Heart left ventricle (tissue), 16 donors: ENCODE results near the gene PARVA. TPM values are rescaled to one million over a fixed set of nuclear protein-coding genes. Genes with fewer than 3 reads are reported as not detected.

Source experiments
- ATAC-seq, 4 donors: fragments of 200-7000 bp; cut with Tn5 transposase; one replicate each; pipeline ENCODE4 v1.9.1; 2020 to 2022; ENCODE audit warnings: moderate library complexity in 4 of 4, mild to moderate bottlenecking in 3 of 4, moderate number of reproducible peaks in 1 of 4
- DNase-seq, 5 donors: peaks; one replicate each; pipeline ENCODE4 v3.0.0-alpha.2; 2020
- H3K27ac ChIP-seq, 12 donors: fragments of 200-600 bp; sonication (generic) in 4 of 12; one replicate each; pipeline versions ENCODE4 v1.5.0 to v1.8.0; 2016 to 2022; ENCODE audit warnings: mild to moderate bottlenecking in 2 of 12
- H3K27me3 ChIP-seq, 9 donors: fragments of 200-600 bp; sonication (generic) in 2 of 9; one replicate each; pipeline versions ENCODE4 v1.5.1 to v1.8.0; 2016 to 2022; ENCODE audit warnings: mild to moderate bottlenecking in 3 of 9
- H3K36me3 ChIP-seq, 9 donors: fragments of 200-600 bp; sonication (generic) in 2 of 9; one replicate each; pipeline versions ENCODE4 v1.5.0 to v1.8.0; 2018 to 2022; ENCODE audit warnings: mild to moderate bottlenecking in 2 of 9
- H3K4me1 ChIP-seq, 12 donors: fragments of 200-600 bp; sonication (generic) in 4 of 12; one replicate each; pipeline versions ENCODE4 v1.5.0 to v1.8.0; 2016 to 2022; ENCODE audit warnings: mild to moderate bottlenecking in 3 of 12
- H3K4me3 ChIP-seq, 12 donors: fragments of 200-600 bp; sonication (generic) in 4 of 12; one replicate each; pipeline versions ENCODE4 v1.5.0 to v1.8.0; 2017 to 2022; ENCODE audit warnings: mild to moderate bottlenecking in 9 of 12, moderate library complexity in 4 of 12
- H3K9me3 ChIP-seq, 12 donors: fragments of 200-600 bp; sonication (generic) in 4 of 12; one replicate each; pipeline versions ENCODE4 v1.5.0 to v1.8.0; 2016 to 2022; ENCODE audit warnings: mild to moderate bottlenecking in 1 of 12
- POLR2A ChIP-seq, 2 donors: fragments of 450-650 bp; IDR thresholded peaks; one replicate each; pipeline ENCODE4 v1.6.1; 2017; ENCODE audit warnings: antibody characterized with exemption in 2 of 2, mild to moderate bottlenecking in 2 of 2, moderate library complexity in 2 of 2
- WGBS, 4 donors: extraction: QIAGEN DNeasy Blood & Tissue Kit in 2 of 4; methylation state at CpG; one replicate each; pipeline versions ENCODE4 v1.1.5 to v1.1.7; 2013 to 2018; 5-methylcytosine and 5-hydroxymethylcytosine counted together
- intact Hi-C, 10 donors: fragments of 100-400 bp; cut with DNase I; formaldehyde crosslinking; loops; one replicate each; pipeline versions ENCODE4 v1.11.1 to v1.14.2; 2022
- polyA plus RNA-seq, 2 donors: library from polyadenylated mRNA; stranded (reverse); fragments of 200-250 nt; gene quantifications; one replicate each; pipeline ENCODE4 v1.2.3, GENCODE V29; 2013
- total RNA-seq, 9 donors: library from RNA; depleted of rRNA in 2 of 9; stranded (reverse); fragments of >200 nt in 2 of 9; fragmentation: NEBNext Ultra II Directional in 3 of 9; extraction: Animal tissue kit (Norgen Biotek cat#: 25700) in 3 of 9; gene quantifications; one replicate each; pipeline versions ENCODE4 v1.1.0 to v1.2.4, GENCODE V29; 2016 to 2023
- TF ChIP-seq, protein P1 (sequence below), 12 donors: fragments of 200-600 bp; sonication (generic) in 4 of 12; IDR thresholded peaks; one replicate each; pipeline versions ENCODE4 v1.5.0 to v1.8.0; 2018 to 2022; ENCODE audit warnings: antibody characterized with exemption in 12 of 12, mild to moderate bottlenecking in 5 of 12
- donor health status: ischemic (EF 13 %, LVEDD 7.1; RV severe dilation, severe dysfunction).
- donor health status: healthy with polysubstance abuse.
- donor health status: DM: no; HTN: yes; CAD: no.
- donor health status: DM: no; HTN: no; CAD: no.
- donor health status: ischemic (EF 25% LVEDD 6.9; RV normal size, moderate dysfunction).
- donor health status: ischemic (EF 25% LVEDD 5.7; RV mildly dilated, moderate dysfunction).
- donor health status: healthy.
- donor health status: DM: yes; HTN: yes; CAD: no.
- donor health status: ischemic (EF 35%, LVEDD 5.7; RV mildly dilated, moderate dysfunction).
- donor health status: nonischemic (EF 11% LVEDD 7.7; RV severe dilation, severe dysfunction).
- donor health status: DM: yes; HTN: yes; CAD: no.
- donor health status: PGD.
- donor health status: ischemic (EF 29% LVEDD 5.4; RV normal size, mild dysfunction).
- donor health status: nonischemic (EF 23%, LVEDD 6.1; RV moderate dilation, normal function).

Gene PARVA
- total and polyA plus RNA-seq, 11 donors: 22.7 to 99.2 (median 65.9) TPM

DNA sequence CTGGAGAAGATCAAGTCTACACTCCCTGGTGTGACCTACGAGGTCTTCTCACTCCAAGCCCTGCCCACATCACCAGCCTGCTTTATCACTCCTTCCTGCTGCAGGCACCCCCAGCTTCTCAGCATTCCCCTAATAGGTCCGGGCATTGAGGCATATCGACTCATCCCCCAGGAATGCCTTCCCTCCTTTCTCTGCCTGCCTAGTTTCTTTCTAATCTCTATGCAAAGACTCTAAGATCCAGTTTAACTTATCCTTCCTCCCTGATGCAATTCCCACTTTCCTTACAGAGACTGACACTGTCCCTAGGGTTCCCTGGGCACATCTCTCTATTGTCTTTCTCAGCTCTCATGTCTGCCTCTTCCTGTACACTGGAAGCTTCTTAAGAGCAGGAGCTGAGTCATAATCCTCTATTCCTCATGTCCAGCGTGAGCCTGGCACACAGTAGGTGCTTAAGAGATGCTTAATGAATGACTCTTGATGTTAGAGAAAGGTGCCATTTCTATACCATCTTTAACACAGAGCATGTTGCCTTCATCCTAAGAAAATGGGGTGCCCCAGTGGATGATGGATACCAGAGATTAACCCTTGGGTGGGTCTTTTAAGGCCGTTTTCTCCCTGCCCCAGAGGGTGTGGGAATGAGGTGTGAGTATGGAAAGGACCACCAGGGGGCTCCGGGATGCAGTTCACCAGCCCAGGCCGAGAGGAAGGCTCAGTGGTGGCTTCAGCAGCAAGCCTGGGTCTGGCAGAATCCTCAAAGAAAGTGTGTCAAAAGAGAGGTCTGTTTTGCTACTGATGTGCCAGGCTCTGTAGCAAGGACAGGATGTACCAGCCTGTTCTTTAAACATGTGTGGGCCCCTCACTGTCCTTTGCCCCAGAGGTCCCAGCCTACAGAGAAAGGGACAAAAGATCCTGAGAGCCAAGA is 34.7 kb downstream of the PARVA start:
- DNase-seq (peak in 4 of 5 donors; percentile 59 to 74 (median 72)), ATAC-seq (peak; percentile 81 to 88 (median 84))
- peak overlapping the region in 9 of 12 donors; percentile 5 to 98 (median 31) for H3K27ac ChIP-seq
- no peaks in the 10 kb centered on the region for H3K27me3 ChIP-seq
- TF ChIP-seq, protein P1, sequence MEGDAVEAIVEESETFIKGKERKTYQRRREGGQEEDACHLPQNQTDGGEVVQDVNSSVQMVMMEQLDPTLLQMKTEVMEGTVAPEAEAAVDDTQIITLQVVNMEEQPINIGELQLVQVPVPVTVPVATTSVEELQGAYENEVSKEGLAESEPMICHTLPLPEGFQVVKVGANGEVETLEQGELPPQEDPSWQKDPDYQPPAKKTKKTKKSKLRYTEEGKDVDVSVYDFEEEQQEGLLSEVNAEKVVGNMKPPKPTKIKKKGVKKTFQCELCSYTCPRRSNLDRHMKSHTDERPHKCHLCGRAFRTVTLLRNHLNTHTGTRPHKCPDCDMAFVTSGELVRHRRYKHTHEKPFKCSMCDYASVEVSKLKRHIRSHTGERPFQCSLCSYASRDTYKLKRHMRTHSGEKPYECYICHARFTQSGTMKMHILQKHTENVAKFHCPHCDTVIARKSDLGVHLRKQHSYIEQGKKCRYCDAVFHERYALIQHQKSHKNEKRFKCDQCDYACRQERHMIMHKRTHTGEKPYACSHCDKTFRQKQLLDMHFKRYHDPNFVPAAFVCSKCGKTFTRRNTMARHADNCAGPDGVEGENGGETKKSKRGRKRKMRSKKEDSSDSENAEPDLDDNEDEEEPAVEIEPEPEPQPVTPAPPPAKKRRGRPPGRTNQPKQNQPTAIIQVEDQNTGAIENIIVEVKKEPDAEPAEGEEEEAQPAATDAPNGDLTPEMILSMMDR (IDR thresholded peaks at IDR 0.05): peak; percentile 57 to 85 (median 78)
- TF ChIP-seq POLR2A (IDR thresholded peaks at IDR 0.05): no peak
- peaks cover 0 to 77% (median 44%) of the 10 kb centered on the region in 12 donors for H3K4me1 ChIP-seq
- no peaks in the 10 kb centered on the region for H3K9me3 ChIP-seq
- 32 to 36% (median 33%) methylated on average over 7 of the region's 7 CpGs for WGBS, 4 donors
- H3K4me3 ChIP-seq: no peak overlapping the region
- intact Hi-C loops: loop anchor here (2.0 to 10.0 kb wide), 16 partner anchors 35 to 483 kb away; partner anchors contain the start of genes TEAD1 (in 7 of the 10) and PARVA (in 1 of the 10)
- no peaks in the 10 kb centered on the region for H3K36me3 ChIP-seq

DNA sequence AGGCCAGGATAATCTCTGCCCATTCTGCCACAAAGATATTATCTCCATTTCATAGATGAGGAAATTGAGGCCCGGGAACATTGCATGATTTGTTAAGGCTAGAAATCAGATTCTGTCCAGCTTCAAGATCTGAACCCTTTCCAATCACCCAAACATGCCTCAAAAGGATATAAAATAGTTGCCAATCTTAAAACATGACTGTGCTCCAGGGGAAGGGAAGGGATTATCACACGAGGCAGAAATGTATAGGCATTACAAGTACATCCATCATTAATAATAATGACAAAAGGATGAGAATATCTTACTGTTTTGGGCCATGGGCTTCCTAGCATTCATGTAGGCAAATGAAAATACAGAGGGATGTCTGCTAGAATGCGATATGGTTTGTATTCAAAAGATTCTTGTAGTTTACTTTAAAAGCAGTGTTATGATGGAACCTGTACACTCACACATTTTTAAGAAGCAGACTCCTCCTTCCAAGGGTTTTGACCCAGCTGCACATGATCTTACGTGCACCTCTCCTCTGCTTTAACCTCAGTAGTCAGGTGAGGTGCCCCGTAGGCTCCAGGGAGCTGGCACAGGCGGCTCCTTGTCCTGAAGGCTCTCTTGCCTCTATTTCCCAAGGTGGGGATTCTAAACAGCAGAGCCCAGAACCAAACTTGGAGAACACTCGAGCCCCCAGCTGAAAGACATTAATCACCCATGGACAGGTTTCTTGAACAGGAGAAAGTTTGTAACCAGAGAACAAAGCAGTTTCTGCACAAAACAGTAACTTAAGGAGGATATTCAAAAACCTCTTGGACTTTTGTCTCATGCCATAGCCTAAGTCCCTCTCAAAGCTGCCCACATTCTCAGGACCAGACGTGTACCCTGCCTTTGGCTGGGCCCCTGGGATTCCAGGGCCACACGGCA is 36.0 kb downstream of the PARVA start:
- DNase-seq: no peak
- Histone ChIP-seq H3K4me1 (peaks cover 4 to 81% (median 47%) of the 10 kb centered on the region in 12 donors), H3K27ac (peak overlapping the region in 4 of 12 donors; percentile 5 to 98 (median 38)), H3K9me3 (no peaks in the 10 kb centered on the region), H3K36me3 (no peaks in the 10 kb centered on the region), H3K4me3 (no peak overlapping the region), H3K27me3 (no peaks in the 10 kb centered on the region)
- ATAC-seq: no peak
- WGBS, 4 donors: 76 to 79% (median 78%) methylated on average over 9 of the region's 9 CpGs
- intact Hi-C loops: loop anchor here (2.0 to 10.0 kb wide), 15 partner anchors 36 to 481 kb away; partner anchors contain the start of genes TEAD1 (in 7 of the 10) and PARVA (in 1 of the 10)
- no peak for TF ChIP-seq POLR2A (IDR thresholded peaks at IDR 0.05)
- TF ChIP-seq, protein P1 (IDR thresholded peaks at IDR 0.05): no peak

DNA sequence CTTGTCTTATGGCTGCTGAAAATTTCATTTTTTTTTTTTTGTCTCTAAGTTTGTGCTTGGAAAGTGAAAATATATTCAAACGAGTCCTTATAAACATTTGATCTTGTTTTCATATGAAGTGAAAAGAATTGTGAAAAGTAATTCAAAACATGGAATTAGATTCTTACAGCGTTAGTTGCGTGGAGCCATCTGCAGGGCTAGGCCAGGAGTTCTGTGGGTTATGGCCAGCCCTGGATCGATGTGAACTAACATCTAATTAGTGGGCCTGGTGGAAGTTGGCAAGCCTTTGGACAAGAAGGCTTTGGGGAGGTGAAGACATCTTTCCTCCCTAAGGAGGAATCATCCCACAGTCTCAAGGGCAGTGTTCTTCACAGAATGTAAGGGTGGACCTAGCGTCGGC is 37.2 kb downstream of the PARVA start:
- Histone ChIP-seq H3K27me3 (no peaks in the 10 kb centered on the region), H3K27ac (peak overlapping the region in 1 of 12 donors; percentile 98), H3K4me1 (peaks cover 5 to 73% (median 48%) of the 10 kb centered on the region in 12 donors), H3K36me3 (no peaks in the 10 kb centered on the region), H3K9me3 (no peaks in the 10 kb centered on the region), H3K4me3 (no peak overlapping the region)
- no peak for DNase-seq
- intact Hi-C loops: loop anchor here in 9 of 10 donors (5.0 to 10.0 kb wide), 14 partner anchors 37 to 478 kb away; partner anchors contain the start of genes TEAD1 (in 7 of the 9) and PARVA (in 1 of the 9)
- TF ChIP-seq, protein P1 (IDR thresholded peaks at IDR 0.05): no peak
- no peak for TF ChIP-seq POLR2A (IDR thresholded peaks at IDR 0.05)
- no peak for ATAC-seq
- 79 to 90% (median 83%) methylated on average over 6 of the region's 6 CpGs for WGBS, 4 donors
